GM12801 (cell line): ENCODE results near the gene PTPRM.

Experiments
- TF ChIP-seq, protein P1 (sequence below): IDR thresholded peaks from one replicate; pipeline ENCODE4 v1.5.1; 2011; ENCODE audit warnings: control low read depth; ENCODE audit not compliant: insufficient read length; ENCODE audit errors: extremely low read depth

Gene PTPRM

DNA sequence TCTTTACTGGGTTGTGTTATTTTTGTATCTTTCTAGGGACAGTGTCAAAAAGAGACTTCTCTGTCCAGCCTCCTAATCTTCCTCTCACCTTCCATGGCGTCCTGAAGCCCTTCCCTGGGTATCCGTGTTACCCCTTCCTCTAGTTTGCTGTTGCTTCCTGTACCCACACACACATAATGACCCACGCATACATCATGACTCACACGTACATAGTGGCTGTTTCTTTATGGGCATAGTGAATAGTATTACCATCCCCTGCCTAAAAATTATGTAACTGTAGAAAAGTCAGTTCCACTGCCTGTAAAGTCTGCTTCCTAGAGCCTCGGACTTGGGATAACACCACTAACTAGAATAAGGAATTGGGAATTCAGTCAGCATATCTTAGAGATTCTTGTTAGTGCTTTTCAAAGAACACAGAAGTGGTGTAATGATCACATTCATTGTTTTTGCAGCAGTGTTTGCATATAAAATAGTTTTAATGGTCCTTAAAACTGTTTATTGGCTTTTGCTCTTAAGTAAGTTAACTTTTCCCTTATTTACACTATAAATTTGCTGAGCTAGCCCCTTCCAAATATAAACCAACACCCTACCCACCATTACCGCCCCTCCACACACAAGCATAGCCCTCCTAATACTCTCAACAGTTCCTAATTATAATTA lies 733.8 kb downstream of the PTPRM start:
- TF ChIP-seq, protein P1, sequence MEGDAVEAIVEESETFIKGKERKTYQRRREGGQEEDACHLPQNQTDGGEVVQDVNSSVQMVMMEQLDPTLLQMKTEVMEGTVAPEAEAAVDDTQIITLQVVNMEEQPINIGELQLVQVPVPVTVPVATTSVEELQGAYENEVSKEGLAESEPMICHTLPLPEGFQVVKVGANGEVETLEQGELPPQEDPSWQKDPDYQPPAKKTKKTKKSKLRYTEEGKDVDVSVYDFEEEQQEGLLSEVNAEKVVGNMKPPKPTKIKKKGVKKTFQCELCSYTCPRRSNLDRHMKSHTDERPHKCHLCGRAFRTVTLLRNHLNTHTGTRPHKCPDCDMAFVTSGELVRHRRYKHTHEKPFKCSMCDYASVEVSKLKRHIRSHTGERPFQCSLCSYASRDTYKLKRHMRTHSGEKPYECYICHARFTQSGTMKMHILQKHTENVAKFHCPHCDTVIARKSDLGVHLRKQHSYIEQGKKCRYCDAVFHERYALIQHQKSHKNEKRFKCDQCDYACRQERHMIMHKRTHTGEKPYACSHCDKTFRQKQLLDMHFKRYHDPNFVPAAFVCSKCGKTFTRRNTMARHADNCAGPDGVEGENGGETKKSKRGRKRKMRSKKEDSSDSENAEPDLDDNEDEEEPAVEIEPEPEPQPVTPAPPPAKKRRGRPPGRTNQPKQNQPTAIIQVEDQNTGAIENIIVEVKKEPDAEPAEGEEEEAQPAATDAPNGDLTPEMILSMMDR, result no peak

DNA sequence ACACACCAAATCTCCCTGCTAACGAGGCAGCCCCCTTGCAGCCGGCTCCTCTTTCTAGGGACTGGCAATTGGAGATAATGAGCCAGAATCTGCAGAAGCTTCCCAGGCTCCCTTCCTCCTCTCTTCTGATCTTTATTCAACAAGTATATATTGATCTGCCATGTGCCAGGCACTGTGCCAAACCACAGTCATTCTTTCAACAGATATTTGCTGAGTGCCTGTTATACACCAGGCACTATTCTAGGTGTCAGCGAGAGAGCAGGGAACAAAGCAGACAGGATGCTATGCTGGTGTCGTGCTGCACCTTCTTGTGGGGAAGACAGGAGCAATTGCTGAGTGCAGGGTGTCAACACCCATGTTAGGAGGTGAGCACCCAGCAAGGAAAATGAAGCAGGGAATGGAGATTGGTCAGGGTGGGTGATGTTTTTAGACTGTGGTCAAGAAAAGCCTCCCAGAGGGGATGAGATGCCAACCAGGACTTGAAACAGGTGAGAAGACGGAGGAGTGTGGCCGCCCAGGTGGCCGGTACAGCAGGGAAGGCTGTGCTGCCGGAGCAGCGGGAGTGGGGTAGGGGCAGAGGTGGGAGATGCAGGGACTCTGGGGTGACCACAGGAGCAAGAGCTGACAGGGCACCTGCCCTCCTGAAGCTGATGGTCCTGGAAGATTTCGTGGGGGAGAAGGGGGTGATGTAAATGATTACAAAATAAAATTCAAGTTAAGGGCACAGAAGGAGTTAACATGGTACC lies 734.5 kb downstream of the PTPRM start:
- TF ChIP-seq, protein P1, result no peak

DNA sequence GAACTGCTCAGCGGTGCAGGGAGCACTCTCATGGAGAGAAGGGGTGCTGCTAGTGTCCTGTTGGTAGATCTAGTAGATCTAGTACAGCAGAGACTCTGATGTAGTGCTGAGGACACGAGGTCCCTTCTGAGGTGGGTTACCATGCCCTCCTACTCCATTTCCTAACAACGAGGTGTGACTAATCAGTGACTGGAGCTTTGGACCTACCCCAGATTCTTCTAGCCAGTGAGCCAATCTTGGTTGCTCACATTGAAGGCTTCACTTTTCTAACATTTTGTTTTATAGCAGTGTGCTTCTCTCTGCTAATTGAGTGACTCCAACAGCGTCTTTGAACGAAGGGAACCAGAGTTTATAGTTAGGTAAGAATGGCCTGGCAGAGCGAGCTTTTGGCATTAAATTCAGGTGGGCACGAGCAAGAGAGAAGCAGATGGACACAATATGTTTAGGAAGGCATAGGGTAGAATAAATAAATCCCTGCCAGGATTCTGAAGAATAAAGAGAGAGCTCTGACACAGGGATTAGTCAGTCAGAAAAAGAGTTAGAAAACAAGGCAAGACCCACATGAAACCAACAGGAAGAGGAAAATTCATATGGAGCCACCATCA lies 736.1 kb downstream of the PTPRM start:
- TF ChIP-seq, protein P1, result no peak

DNA sequence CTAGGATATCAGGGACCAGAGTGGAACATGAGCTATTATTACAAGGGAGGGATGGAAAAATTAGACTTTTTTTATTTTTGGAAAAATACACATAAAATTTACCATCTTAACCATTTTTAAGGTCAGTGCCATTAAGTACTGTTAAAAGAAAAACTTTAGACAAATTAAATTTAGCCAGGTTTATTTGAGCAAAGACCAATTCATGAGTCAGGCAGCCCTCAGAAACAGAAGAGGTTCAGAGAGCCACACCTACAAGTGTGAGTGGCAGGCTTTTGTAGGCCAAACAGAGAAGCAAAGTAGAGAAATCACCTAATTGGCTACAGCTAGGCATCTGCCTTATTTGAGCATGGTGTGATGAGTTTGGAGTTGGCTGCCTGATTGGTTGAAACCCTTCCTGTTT lies 740.8 kb downstream of the PTPRM start:
- TF ChIP-seq, protein P1, result no peak

DNA sequence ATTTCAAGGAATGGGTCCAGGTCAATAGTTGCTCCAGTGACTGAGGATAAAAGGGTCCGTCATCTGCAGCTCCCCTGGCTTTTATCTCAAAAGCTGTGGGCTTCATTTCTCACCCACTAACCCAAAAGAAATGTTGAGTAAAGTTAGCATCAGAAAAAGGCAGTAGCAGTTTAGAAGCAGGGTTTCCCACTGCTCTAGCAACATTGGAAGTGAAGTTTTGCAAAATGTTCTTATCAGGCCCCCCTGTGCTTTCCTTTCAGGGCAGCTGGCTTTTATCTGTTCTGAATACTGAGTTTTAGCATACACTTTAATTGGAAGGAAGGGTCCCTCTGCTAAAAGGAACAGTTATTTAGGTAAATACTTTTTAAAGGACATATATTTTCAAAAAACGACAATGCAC lies 745.9 kb downstream of the PTPRM start:
- TF ChIP-seq, protein P1, result no peak

DNA sequence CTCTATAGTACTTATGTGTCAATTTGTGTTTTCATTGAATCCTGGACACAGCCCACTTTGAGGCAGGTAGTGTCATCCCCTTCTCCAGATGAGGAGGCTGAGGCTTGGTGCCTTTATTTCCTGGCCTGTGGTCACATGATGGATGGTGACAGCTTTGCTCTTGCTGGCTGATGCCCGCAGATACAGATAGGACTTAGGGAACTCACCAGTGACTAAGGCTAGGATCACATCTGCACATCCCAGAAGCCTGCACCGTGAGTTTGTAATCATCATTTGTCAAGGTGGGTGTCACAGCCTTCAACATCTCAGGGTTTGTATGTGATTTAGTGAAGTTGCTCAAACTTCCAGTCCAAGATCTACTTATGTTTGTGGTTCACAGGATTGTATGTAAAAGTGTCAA lies 747.0 kb downstream of the PTPRM start:
- TF ChIP-seq, protein P1, result no peak

DNA sequence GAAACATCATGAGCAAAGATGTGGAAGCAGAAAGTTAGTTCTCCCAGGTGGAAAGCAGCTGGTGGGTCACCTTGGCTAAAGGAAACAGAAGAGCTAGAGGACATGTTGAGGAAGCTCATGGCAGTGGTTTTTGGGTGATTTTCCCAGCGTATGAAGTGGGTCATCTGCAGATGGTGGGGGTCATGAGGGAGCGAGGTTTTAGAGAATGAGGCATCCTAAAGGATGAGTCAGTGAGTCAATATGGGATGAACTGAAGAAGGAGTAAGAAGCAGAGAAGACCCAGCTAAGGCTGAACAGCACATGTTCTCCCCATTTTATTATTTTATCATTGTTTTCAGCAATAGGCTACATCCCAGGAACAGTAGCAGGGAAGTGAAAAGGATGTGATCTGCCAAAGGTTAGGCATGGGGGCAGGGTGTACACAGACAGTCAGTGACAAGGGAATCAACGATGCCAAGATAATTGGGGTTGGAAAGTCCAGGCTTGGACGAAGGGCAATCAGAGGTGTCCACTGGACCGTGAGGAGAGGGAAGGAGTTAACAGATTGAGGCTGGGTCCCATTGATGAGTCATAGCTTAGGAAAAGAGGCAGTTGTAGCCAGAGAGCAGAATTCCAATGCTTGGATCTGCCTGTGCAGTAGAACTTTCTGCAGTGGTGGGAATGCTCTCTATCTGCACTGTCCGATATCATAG lies 752.8 kb downstream of the PTPRM start:
- TF ChIP-seq, protein P1, result no peak
